Lower lobe of right lung (tissue), 2 donors: ENCODE results near the gene CREBL2. TPM values are rescaled to one million over a fixed set of nuclear protein-coding genes. Genes with fewer than 3 reads are reported as not detected.
"Not testable (repeated sequence)": the region's sequence is repeated elsewhere in the genome, so short reads cannot be mapped to it uniquely, and the experiment has no call there.

Source experiments
- ATAC-seq, 2 donors: fragments of 200-7000 bp; cut with Tn5 transposase; one replicate each; pipeline ENCODE4 v1.9.1; 2020 to 2022; ENCODE audit warnings: mild to moderate bottlenecking in 2 of 2, moderate library complexity in 2 of 2
- DNase-seq: peaks from one replicate; pipeline ENCODE4 v3.0.0-alpha.2; 2020
- H3K27ac ChIP-seq: fragments of 200-600 bp; one replicate; pipeline ENCODE4 v1.8.0; 2022
- H3K27me3 ChIP-seq: fragments of 200-600 bp; one replicate; pipeline ENCODE4 v1.8.0; 2022; ENCODE audit warnings: low read depth
- H3K36me3 ChIP-seq: fragments of 200-600 bp; one replicate; pipeline ENCODE4 v1.8.0; 2022; ENCODE audit warnings: mild to moderate bottlenecking
- H3K4me1 ChIP-seq: fragments of 200-600 bp; one replicate; pipeline ENCODE4 v1.8.0; 2022
- H3K4me3 ChIP-seq: fragments of 200-600 bp; one replicate; pipeline ENCODE4 v1.8.0; 2022; ENCODE audit warnings: mild to moderate bottlenecking
- H3K9me3 ChIP-seq: fragments of 200-600 bp; one replicate; pipeline ENCODE4 v1.8.0; 2022
- intact Hi-C: fragments of 100-400 bp; cut with DNase I; formaldehyde crosslinking; loops from one replicate; pipeline ENCODE4 v1.11.0; 2022
- total RNA-seq: library from RNA; stranded (reverse); fragmentation: NEBNext Ultra II Directional; extraction: Animal tissue kit (Norgen Biotek cat#: 25700); gene quantifications from one replicate; pipeline ENCODE4 v1.2.1, GENCODE V29; 2021
- TF ChIP-seq, protein P1 (sequence below): fragments of 200-600 bp; IDR thresholded peaks from one replicate; pipeline ENCODE4 v1.8.0; 2022; ENCODE audit warnings: antibody characterized with exemption, mild to moderate bottlenecking
- donor health status: DM: no; HTN: yes; CAD: no; lungs with severe emphysema.

CREBL2 gene
- total RNA-seq, 1 donor from 2014 or later: 46.3 TPM

DNA sequence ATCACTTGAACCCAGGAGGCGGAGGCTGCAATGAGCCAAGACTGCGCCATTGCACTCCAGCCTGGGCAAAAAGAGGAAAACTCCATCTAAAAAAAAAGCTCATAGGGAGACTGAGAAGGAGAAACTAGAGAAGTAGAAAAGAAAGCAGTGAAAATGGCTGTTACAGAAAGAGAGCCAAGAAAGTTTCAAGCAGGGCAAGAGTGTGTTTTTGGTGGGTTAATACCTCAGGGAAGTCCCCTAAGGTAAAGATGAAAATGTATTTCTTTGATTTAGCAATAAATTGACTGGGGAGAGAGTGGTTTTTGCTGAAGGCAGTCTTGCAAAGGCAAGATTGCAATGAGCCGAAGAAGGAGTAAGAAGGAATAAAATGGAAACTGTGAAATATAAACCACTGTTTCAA, 39.0 kb upstream of the CREBL2 start:
- H3K27me3 ChIP-seq: no peaks in the 10 kb centered on the region
- intact Hi-C loops: no loop called here
- H3K4me3 ChIP-seq: no peak overlapping the region
- H3K4me1 ChIP-seq: no peaks in the 10 kb centered on the region
- DNase-seq: no peak
- TF ChIP-seq, protein P1, sequence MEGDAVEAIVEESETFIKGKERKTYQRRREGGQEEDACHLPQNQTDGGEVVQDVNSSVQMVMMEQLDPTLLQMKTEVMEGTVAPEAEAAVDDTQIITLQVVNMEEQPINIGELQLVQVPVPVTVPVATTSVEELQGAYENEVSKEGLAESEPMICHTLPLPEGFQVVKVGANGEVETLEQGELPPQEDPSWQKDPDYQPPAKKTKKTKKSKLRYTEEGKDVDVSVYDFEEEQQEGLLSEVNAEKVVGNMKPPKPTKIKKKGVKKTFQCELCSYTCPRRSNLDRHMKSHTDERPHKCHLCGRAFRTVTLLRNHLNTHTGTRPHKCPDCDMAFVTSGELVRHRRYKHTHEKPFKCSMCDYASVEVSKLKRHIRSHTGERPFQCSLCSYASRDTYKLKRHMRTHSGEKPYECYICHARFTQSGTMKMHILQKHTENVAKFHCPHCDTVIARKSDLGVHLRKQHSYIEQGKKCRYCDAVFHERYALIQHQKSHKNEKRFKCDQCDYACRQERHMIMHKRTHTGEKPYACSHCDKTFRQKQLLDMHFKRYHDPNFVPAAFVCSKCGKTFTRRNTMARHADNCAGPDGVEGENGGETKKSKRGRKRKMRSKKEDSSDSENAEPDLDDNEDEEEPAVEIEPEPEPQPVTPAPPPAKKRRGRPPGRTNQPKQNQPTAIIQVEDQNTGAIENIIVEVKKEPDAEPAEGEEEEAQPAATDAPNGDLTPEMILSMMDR: no peak
- no peaks in the 10 kb centered on the region for H3K36me3 ChIP-seq
- H3K9me3 ChIP-seq: no peaks in the 10 kb centered on the region
- no peak for ATAC-seq
- no peak overlapping the region for H3K27ac ChIP-seq

DNA sequence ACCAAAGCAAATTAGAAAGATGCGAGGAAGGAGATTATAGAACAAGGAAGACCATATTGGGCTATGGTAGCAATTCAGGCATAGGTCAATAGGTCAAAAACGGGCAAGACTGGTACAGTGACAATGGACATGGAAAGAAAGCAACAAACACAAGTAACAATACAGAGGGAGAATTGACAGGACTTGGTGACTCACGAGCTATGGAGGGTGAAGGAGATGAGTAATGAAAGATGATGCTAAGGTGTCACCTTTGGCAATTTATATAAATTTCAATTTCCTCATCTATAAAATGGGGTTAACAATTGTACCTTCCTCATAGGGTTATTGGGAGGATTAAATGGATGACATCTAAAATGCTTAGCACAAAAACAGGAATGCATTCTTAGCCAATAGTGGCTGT, 33.9 kb upstream of the CREBL2 start:
- H3K27ac ChIP-seq: no peak overlapping the region
- TF ChIP-seq, protein P1: no peak
- no peak overlapping the region for H3K4me3 ChIP-seq
- H3K36me3 ChIP-seq: no peaks in the 10 kb centered on the region
- no peaks in the 10 kb centered on the region for H3K4me1 ChIP-seq
- DNase-seq: no peak
- ATAC-seq: no peak
- no peaks in the 10 kb centered on the region for H3K9me3 ChIP-seq
- intact Hi-C loops: no loop called here
- no peaks in the 10 kb centered on the region for H3K27me3 ChIP-seq

DNA sequence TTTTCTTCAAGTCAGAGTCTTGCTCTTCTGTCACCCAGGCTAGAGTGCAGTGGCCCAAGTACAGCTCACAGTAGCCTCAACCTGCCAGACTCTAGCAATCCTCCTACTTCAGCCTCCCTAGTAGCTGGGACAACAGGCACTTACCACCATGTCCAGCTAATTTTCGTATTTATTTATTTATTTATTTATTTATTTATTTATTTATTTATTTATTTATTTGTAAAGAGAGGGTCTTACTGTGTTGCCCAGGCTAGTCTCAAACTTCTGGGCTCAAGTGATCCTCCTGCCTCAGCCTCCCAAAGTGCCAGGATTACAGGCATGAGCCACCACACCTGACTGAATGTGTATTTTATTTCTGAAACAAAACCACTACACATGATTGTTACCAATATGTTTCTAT, 31.0 kb upstream of the CREBL2 start:
- H3K4me1 ChIP-seq: peaks cover 13% of the 10 kb centered on the region
- intact Hi-C loops, DNase-seq, ATAC-seq, H3K36me3 ChIP-seq, H3K9me3 ChIP-seq, H3K27ac ChIP-seq, H3K27me3 ChIP-seq, H3K4me3 ChIP-seq: not testable (repeated sequence)

DNA sequence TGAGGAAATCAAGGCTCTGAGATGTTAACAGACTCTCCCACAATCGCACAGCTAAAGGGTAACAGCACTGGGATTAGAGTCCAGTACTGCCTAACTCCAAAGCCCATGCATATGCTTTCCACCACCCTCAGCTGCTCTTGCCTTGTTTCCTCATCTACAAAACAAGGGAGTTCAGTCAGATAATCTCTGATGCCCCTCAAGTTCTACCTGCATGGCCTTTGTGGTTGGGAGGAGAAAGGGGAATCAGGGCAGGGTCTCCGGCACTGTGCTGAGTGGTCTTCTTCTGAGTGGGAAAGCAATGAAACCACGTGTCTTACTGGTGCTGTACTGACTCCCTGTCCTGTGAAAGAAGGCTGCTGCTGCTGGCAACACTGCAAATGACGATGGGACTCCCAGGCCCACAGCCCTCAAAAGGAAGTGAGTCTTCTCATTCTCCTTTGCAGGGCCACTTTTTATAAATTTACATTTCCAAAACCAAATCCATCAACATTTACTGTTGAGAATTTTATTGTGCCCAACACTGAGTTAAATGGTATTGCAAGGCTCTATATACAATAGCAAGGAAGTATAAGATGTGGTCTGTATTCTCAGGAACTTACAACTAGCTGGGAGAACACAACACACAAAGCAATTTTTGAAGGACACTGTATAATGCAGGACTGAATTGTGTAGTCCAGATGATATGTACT, 29.3 kb upstream of the CREBL2 start:
- intact Hi-C loops: no loop called here

GRCh38 chr12:12582895-12583303, 28.8 kb upstream of the CREBL2 start:
- TF ChIP-seq, protein P1: no peak
- H3K9me3 ChIP-seq: no peaks in the 10 kb centered on the region
- H3K4me3 ChIP-seq: no peak overlapping the region
- peaks cover 13% of the 10 kb centered on the region for H3K4me1 ChIP-seq
- DNase-seq: no peak
- intact Hi-C loops: no loop called here
- no peaks in the 10 kb centered on the region for H3K36me3 ChIP-seq
- peak overlapping the region; percentile 48 for H3K27ac ChIP-seq
- ATAC-seq: peak; percentile 93 to 97
- no peaks in the 10 kb centered on the region for H3K27me3 ChIP-seq

More for the DNA sequence above, 29.3 kb upstream of the CREBL2 start:
- H3K4me1 ChIP-seq: peaks cover 13% of the 10 kb centered on the region
- H3K36me3 ChIP-seq: no peaks in the 10 kb centered on the region
- TF ChIP-seq, protein P1: no peak
- DNase-seq (no peak), ATAC-seq (peak in 1 of 2 donors; percentile 6)
- H3K9me3 ChIP-seq: no peaks in the 10 kb centered on the region
- H3K27ac ChIP-seq: peak overlapping the region; percentile 48
- H3K4me3 ChIP-seq: no peak overlapping the region
- no peaks in the 10 kb centered on the region for H3K27me3 ChIP-seq

DNA sequence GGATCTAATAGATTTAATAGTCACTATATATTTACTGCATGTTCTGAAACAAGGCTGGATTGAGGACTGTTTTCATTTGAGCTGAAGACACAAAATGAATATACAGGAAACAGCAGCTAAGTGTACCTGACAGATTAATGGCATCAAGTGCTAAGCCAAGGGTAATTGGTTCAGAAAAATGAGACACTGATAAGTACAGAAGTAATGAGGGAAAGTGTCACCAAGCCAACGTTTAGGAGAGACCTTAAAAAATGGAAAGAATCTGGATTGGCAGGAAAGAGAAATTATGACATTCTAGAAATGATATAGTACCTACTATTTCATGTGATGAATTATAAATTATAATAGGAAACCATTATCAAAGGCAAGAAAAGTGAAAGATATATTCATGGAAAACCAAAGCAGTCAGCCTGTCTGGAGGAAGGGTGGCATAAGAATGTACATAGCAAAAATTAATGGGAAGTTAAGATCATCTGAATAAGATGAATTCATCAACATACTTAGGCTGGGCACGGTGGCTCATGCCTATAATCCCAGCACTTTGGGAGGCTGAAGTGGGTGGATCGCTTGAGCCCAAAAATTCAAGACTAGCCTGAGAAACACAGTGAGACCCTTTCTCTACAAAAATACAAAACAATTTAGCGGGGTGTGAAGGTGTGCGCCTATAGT, 28.0 kb upstream of the CREBL2 start:
- no peak overlapping the region for H3K4me3 ChIP-seq
- H3K36me3 ChIP-seq: no peaks in the 10 kb centered on the region
- peak overlapping the region; percentile 48 for H3K27ac ChIP-seq
- intact Hi-C loops: no loop called here
- peaks cover 6% of the 10 kb centered on the region for H3K27me3 ChIP-seq
- TF ChIP-seq, protein P1: no peak
- no peak for DNase-seq
- ATAC-seq: no peak
- H3K9me3 ChIP-seq: no peaks in the 10 kb centered on the region
- H3K4me1 ChIP-seq: peaks cover 13% of the 10 kb centered on the region
